HG03025 (cell line): Measurements from ENCODE around the gene ZNF180.
"Not testable (repeated sequence)": the region's sequence is repeated elsewhere in the genome, so short reads cannot be mapped to it uniquely, and the experiment has no call there.

Experiments
- ATAC-seq: cut with Tn5 transposase; IDR thresholded peaks from one replicate; pipeline ENCODE4 v1.9.1; 2021; ENCODE audit warnings: mild to moderate bottlenecking, moderate library complexity; ENCODE audit not compliant: unreplicated experiment, low FRiP score

Gene ZNF180

DNA sequence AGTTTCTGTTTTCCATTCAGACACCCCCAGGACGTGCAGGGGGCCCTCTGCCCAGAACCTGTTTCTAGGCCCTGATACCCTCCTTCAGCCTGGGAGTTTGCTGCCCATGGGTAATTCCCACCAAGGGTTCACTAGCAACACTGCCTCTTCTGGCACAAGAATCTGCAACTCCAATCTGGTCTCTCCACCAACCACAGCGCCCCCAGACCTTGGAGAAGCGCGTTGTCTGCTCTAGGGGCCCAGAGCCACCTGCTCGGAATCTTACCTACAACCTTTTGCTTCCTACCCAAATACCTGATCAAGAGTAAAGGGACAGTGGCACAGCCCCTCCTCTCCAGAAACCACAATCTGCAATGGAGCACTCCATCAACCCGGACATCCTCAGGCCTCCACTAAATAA, 763 bp downstream of the ZNF180 start:
- no peak for ATAC-seq

DNA sequence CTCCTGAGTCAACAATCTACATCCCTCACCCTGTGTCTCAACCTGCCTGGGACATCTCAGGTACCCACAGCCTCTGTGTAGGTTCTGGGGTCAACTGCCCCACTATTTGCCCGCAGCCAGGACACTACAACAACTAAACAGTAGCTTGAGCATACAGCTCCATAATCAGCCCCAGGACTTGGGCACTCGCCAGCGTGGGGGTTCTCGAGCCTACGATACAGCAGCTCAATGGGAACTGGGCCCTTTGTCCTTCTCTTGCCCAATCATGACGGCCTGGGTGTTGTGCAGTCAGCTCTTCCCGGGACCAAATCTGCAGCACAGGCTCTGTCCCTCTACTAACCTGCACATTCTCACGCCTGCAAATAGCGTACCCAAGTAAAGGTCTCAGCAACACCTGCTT, 1.3 kb downstream of the ZNF180 start:
- no peak for ATAC-seq

DNA sequence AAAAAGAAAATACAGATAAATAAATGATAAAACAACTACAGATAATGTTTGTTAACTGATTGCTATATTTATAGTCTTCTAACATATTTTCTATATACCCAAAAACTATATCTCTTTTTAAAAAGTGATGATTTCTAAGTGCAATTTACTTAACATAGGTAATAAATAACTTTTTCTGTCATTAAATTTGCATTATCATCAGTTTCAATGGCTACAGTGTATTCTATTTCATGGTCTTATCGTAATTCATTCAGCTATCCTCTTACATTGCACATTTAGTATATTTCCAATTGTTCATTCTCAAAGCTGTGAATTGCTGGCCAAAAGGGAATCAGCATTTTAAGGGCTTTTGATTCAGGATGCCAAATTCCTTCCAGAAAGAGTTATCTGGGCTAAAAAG, 3.6 kb downstream of the ZNF180 start:
- ATAC-seq = no peak

DNA sequence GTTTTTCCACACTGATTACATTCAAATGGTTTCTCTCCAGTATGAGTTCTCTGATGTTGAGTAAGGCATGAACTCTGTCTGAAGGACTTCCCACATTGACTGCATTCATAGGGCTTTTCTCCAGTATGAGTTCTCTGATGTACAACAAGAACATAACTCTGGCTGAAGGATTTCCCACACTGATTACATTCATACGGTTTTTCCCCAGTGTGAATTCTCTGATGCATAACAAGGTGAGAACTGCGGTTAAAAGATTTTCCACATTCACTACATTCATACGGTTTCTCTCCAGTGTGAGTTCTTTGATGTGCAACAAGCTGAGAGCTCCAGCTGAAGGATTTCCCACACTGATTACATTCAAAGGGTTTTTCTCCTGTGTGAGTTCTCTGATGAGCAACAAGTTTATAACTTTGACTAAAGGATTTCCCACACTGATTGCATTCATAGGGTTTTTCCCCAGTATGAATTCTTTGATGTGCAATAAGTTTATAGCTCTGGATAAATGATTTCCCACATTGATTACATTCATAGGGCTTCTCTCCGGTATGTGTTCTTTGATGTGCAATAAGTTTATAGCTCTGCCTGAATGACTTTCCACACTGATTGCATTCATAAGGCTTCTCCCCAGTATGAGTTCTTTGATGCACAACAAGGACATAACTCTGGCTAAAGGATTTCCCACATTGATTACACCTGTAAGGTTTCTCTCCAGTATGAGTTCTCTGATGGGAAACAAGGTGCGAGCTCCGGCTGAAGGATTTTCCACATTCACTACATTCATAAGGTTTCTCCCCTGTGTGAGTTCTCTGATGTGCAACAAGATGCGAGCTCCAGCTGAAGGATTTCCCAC, 23.5 kb downstream of the ZNF180 start:
- ATAC-seq = no peak

DNA sequence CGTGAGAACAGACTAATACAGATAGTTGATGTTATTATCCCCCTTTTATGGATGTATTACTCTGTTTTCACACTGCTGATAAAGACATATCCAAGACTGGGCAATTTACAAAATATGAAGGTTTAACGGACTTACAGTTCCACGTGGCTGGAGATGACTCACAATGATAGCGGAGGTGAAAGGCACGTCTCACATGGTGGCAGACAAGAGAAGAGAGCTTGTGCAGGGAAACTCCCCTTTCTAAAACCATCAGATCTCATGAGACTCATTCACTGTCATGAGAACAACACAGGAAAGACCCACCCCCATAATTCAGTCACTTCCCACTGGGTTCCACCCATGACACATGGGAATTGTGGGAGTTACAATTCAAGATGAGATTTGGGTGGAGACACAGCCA, 31.6 kb downstream of the ZNF180 start:
- ATAC-seq = not testable (repeated sequence)

DNA sequence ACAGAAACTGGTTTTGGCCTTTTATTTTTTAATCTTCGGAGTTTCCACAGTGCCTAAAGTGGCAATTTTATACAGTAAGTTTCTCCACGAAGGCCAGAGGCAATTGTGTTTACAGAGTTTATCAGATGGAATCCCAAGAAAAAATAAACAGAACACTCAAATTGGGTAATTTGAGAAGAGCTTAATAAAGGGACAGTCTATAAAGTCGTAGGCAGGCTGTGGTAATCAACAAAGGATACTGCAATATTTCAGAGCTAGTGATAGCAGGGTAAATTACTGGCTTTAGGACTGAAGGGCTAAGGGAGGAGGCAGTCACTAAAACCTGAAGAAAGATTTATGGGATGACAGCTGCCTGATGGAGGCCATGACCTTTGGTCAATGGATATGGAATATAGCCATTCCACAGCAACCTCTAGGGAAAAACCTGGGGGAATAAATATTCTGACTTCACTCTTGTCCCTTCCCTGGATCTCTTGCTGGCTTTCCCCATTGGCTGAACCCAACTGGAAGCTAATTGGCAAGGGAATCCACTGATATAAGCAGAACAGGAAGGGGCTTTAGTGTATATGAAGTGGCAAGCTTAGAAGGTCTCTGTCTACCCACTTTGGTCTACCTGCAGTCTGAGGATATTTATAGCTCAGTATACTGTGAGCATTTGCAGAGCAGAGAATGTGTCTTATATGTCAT, 37.6 kb downstream of the ZNF180 start:
- not testable (repeated sequence) for ATAC-seq

DNA sequence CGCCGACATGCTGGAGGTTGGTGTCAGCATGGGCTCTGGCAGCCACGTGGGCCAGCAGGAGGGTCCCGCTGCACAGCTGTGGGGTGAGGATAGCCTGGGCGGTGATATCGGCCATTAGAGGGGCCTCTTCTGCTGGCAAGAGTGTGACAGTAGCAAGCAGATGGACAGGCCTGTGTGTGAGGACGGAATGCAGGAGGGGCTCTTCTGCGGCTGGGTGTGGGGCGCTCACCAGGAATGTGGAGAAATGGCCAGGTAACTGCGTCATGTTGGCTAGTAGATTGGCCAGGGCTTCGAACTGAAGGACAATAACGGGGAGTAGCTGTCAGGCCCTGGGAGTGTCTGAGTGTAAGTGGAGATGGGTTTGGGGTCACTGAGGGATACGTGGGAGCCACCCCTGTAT, 44.3 kb downstream of the ZNF180 start:
- ATAC-seq = not testable (repeated sequence)

DNA sequence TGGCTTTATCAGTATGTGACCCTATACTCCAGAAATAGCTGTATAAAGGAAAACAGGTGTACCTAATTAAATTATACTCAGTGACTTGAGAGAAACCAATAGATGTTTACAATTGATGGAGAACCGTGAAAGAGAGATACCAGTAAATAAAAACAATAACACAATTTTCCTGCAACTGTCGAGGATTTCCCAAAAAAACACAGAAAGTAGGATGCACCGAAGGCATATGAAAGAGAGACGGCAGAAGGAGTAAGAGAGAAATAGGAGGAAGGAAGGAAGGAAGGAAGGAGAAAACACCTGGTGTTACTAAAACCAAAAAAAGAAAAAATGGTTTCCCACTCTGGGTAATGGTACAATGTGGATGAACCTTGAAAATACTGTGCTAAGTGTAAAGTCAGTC, 45.2 kb downstream of the ZNF180 start:
- ATAC-seq = no peak

DNA sequence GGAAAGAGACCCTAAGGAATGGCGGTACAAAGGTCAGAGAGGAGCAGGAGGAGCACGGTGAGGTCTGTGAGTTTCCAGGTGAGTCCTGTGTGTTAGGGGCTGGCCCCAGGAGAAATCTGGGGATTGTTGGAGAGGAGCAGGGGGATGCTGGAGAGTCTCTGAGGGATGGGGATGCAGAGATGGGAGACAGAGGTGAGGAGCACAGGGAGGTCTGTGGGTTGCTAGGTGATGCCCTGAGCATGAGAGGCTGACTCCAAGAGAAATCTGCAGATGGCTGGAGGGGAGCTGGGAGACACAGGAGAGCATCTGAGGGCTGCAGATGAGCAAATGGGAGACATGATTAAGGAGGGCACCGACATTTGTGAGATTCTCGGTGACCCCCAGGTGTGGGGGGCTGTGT, 48.0 kb downstream of the ZNF180 start:
- no peak for ATAC-seq

DNA sequence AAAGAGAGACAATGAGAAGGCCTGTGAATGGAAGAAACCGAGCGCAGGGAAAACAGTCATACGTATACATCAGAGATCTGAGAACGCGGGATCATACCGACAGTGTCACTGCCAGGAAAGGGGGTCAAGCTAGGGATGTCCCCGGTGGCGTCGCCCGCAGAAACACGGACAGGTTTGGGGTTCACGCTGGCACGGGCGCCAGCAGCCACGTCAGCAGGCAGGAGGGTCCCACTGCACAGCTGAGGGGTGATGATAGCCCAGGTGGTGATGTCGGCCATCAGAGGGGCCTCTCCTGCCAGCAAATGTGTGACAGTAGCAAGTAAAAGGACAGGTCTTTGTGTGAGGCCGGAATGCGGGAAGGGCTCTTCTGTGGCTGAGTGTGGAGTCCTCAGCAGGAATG, 48.6 kb downstream of the ZNF180 start:
- ATAC-seq = no peak

DNA sequence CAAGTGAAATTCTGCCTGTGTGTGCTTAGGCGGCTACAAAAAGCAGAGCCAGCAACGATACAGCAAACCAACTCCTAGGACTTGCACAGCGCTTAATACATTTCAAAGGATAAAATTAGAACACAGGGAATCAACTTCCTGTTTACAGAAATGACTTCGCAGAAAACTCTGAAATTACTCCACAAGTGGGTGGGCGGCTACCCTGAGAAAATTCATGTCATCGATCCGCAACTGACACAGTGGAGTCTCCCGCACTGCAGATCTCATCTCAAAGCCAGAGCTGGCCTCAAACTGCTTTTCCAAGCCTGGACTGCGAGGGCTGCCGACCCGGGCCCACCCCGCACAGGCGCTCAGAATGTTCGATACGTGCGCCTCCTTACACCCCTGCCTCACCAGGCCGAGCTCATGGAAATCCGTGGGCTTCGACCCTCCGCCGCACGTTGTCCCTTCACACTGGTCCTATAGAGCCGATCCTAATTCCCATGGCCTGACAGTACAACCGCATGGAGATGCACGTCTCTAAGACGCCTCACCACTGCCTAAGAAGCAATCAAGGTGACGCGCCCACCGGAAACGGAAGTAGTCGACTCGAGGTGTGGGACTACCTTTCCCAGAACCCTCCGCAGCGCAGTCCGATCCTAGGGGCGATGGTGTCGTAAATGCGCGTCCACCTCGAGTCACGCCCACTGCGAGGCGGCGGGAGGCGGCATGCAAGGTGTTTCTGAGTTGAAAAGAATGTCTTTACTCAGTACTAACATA, 52.2 kb downstream of the ZNF180 start, which contains the start of gene ZNF229:
ZNF229 (minus strand) TSS at position 557 of the 759 bp plus-strand sequence. CDS start 5,625 bp downstream, outside the sequence.
- ATAC-seq = no peak

DNA sequence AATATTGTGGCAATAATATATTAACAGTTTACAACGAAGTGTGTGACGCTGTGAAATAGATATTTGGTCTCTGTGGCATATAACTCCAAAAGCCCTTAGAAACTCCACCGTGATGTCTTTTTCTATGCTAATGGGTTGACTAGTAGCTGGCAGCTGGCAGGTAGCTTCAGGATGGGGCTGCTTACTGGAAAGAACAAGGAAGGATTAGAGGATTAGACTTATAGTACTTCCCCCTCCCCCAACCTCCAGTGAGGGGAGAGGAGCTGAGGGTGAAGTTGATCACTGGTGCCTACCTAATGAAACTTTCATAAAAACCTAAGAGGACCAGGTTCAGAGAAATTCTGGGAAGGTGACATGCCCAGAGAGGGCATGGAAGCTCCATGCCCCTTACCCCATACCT, 61.9 kb downstream of the ZNF180 start:
- no peak for ATAC-seq

DNA sequence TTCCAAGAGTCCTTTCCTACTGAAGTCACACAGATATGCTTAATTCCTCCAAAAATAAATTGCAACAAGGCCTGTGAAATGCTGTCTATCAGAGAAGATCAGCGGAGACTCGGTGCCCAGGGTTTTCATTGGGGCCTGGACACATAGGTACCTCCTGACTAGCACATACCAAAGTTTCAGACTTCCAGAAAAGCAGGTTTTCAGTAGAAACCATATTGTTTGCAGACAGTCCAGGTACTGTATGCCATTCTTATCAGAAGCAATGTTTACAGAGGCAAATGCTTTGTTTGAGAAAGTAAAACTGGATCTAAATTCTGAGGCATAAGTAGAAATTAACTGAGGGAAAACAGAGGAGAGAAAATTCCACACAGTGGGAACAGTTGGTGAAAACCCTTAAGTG, 64.9 kb downstream of the ZNF180 start:
- no peak for ATAC-seq

DNA sequence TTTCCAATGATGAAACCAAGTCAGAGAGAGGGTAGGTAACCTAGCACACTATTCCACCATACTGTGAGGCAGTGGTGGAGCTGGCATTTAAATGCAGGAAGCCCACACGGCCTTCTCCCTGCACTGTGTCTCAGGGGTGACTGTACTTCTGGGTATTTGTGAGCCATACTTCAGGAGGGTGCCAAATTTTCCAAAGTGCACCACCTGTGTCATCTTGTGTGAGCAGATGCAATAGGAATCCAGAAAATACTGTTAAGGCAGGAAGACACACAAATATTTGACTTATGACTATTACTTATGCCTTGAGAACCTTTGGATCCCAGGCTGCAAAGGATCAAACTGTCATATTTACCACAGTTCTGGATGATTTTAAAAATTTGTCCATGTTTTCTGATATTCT, 69.4 kb downstream of the ZNF180 start:
- ATAC-seq = no peak
